Prostate gland (tissue), 1 donor: Measurements from ENCODE around the gene ENTPD5.
A peak's percentile ranks its signal among the peaks of the same experiment; 100 is the strongest.

Source experiments
- POLR2A ChIP-seq: fragments of 450-650 bp; IDR thresholded peaks from one replicate; pipeline ENCODE4 v1.6.1; 2016; ENCODE audit warnings: antibody characterized with exemption, mild to moderate bottlenecking
- POLR2AphosphoS5 ChIP-seq: sonication (generic); formaldehyde crosslinking; IDR thresholded peaks from one replicate; pipeline ENCODE4 v1.6.1; 2017; ENCODE audit warnings: antibody characterized with exemption

- TF ChIP-seq POLR2A (peak; percentile 54), POLR2AphosphoS5 (peak; percentile 96)
These were observed 69.0 kb downstream of the ENTPD5 start, which contains the start of the genes COQ6 and FAM161B for GRCh38 chr14:73949752-73950734.
